DMS114 treated with DMSO at 0.1 percent for 48 hours (cell line): Measurements from ENCODE around the gene ZNF205.

Experiments
- DNase-seq: peaks from one replicate; lab custom pipeline; 2025; ENCODE audit not compliant: unreplicated experiment; lab: John Stamatoyannopoulos, UW

ZNF205 gene

GRCh38 chr16:3084969-3085670 lies 27.3 kb upstream of the ZNF205 start:
- DNase-seq = no peak

GRCh38 chr16:3085868-3086595 lies 26.4 kb upstream of the ZNF205 start:
- no peak for DNase-seq

- DNase-seq = no peak
Measured at GRCh38 chr16:3086596-3087242, 25.7 kb upstream of the ZNF205 start.

- no peak for DNase-seq
Measured at GRCh38 chr16:3087243-3088235, 24.8 kb upstream of the ZNF205 start.

- DNase-seq = no peak
Measured at GRCh38 chr16:3088450-3088849, 23.9 kb upstream of the ZNF205 start.

GRCh38 chr16:3088925-3089716 lies 23.3 kb upstream of the ZNF205 start:
- no peak for DNase-seq

- no peak for DNase-seq
Measured at GRCh38 chr16:3089717-3090592, 22.4 kb upstream of the ZNF205 start.

GRCh38 chr16:3091551-3091950 lies 20.8 kb upstream of the ZNF205 start:
- DNase-seq = no peak

GRCh38 chr16:3092501-3092941 lies 19.9 kb upstream of the ZNF205 start:
- DNase-seq = no peak

GRCh38 chr16:3094289-3095027 lies 17.9 kb upstream of the ZNF205 start:
- no peak for DNase-seq

GRCh38 chr16:3095869-3096268 lies 16.5 kb upstream of the ZNF205 start:
- DNase-seq = no peak

- no peak for DNase-seq
Measured at GRCh38 chr16:3096362-3096761, 16.0 kb upstream of the ZNF205 start.

GRCh38 chr16:3097266-3097665 lies 15.1 kb upstream of the ZNF205 start:
- no peak for DNase-seq

- DNase-seq = no peak
Measured at GRCh38 chr16:3098459-3099394, 13.7 kb upstream of the ZNF205 start, which contains the start of gene ZSCAN10. Gene ZSCAN10, minus strand, starts transcription at chr16:3099294. Its CDS starts 6,357 bp downstream, at chr16:3092937.

GRCh38 chr16:3099395-3099731 lies 13.0 kb upstream of the ZNF205 start:
- no peak for DNase-seq

- DNase-seq = peak; percentile 79
Measured at GRCh38 chr16:3099732-3100499, 12.5 kb upstream of the ZNF205 start.
